Stomach (tissue), 9 donors: ENCODE results near the gene TMEM151B. TPM values are rescaled to one million over a fixed set of nuclear protein-coding genes. Genes with fewer than 3 reads are reported as not detected.

Source experiments
- DNase-seq, 2 donors: peaks; one replicate each; pipeline versions ENCODE4 v3.0.0 to v3.0.0-alpha.2; 2013 to 2019
- H3K27ac ChIP-seq, 5 donors: fragments of 200-600 bp in 4 of 5; sonication (generic) in 4 of 5; one replicate each; pipeline ENCODE4 v1.5.1; 2013 to 2019; ENCODE audit warnings: mild to moderate bottlenecking in 1 of 5, moderate library complexity in 1 of 5
- H3K27me3 ChIP-seq, 3 donors: fragments of 200-600 bp; sonication (generic); one replicate each; pipeline ENCODE4 v1.5.1; 2017 to 2019; ENCODE audit warnings: mixed run types in 1 of 3
- H3K36me3 ChIP-seq, 4 donors: fragments of 200-600 bp; sonication (generic); 1 replicate in 3 of 4; 2 replicates in 1 of 4; pipeline ENCODE4 v1.5.1; 2016 to 2019
- H3K4me1 ChIP-seq, 4 donors: fragments of 200-600 bp; sonication (generic); one replicate each; pipeline ENCODE4 v1.5.1; 2016 to 2019
- H3K4me3 ChIP-seq, 4 donors: fragments of 200-600 bp; sonication (generic) in 3 of 4; one replicate each; pipeline ENCODE4 v1.5.1; 2016 to 2019; ENCODE audit warnings: mild to moderate bottlenecking in 1 of 4
- H3K9me3 ChIP-seq, 4 donors: fragments of 200-600 bp; sonication (generic); one replicate each; pipeline ENCODE4 v1.5.1; 2016 to 2019
- EP300 ChIP-seq: sonication (generic); formaldehyde crosslinking; IDR thresholded peaks from one replicate; pipeline ENCODE4 v1.6.1; 2017; ENCODE audit warnings: antibody characterized with exemption
- POLR2A ChIP-seq, 4 donors: fragments of 450-650 bp; IDR thresholded peaks; one replicate each; pipeline ENCODE4 v1.6.1; 2016; ENCODE audit warnings: antibody characterized with exemption in 4 of 4, control low read depth in 2 of 4, mild to moderate bottlenecking in 1 of 4, moderate library complexity in 1 of 4
- POLR2AphosphoS5 ChIP-seq, 3 donors: sonication (generic); formaldehyde crosslinking; IDR thresholded peaks; one replicate each; pipeline ENCODE4 v1.6.1; 2016; ENCODE audit warnings: antibody characterized with exemption in 3 of 3
- WGBS, 5 donors: extraction: QIAGEN DNeasy Blood & Tissue Kit in 3 of 5; methylation state at CpG; one replicate each; pipeline versions ENCODE4 v1.1.5 to v1.1.7; 2013 to 2018; 5-methylcytosine and 5-hydroxymethylcytosine counted together
- intact Hi-C: fragments of 100-400 bp; cut with DNase I; formaldehyde crosslinking; loops from one replicate; pipeline ENCODE4 v1.15.1; 2023; ENCODE audit warnings: low total_unique reads
- polyA plus RNA-seq, 3 donors: library from polyadenylated mRNA; stranded (reverse); fragments of 200-250 nt; gene quantifications; one replicate each; pipeline ENCODE4 v1.2.3, GENCODE V29; 2013
- total RNA-seq, 5 donors: library from RNA; depleted of rRNA; stranded (reverse); fragments of >200 nt; gene quantifications; one replicate each; pipeline versions ENCODE4 v1.1.0 to v1.2.3, GENCODE V29; 2014 to 2016
- TF ChIP-seq, protein P1 (sequence below), 7 experiments: fragments of 450-650 bp in 4 of 7; fragments of 200-600 bp in 3 of 7; sonication (generic) in 3 of 7; IDR thresholded peaks; one replicate each; pipeline ENCODE4 v1.5.1; 2016 to 2019; ENCODE audit warnings: antibody characterized with exemption in 7 of 7, control low read depth in 2 of 7, mild to moderate bottlenecking in 1 of 7
- donor health status: healthy with polysubstance abuse.
- donor health status: Bipolar disorder and iron deficiency.
- donor health status: healthy.

TMEM151B gene
- total and polyA plus RNA-seq, 8 donors = 0.12 to 0.29 (median 0.23) TPM; not detected in 4

DNA sequence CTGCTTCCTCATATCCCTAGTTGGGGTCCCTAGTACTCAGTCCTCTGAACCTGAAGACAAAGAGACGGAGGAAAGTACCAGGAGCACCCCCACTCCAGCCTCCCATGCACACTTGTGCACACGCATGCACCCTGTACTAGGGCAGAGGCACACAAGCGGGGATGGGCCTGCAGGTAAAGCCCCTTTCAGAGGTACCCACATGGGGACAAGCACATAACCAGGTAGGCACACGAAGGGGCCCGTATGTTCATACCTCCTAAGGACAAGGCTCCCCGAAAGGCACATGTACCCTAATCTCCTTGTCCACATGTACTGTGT, 1.1 kb downstream of the TMEM151B start:
- TF ChIP-seq POLR2AphosphoS5 (IDR thresholded peaks at IDR 0.05) = no peak
- TF ChIP-seq EP300 = no peak
- TF ChIP-seq POLR2A (IDR thresholded peaks at IDR 0.05) = no peak
- TF ChIP-seq, protein P1, sequence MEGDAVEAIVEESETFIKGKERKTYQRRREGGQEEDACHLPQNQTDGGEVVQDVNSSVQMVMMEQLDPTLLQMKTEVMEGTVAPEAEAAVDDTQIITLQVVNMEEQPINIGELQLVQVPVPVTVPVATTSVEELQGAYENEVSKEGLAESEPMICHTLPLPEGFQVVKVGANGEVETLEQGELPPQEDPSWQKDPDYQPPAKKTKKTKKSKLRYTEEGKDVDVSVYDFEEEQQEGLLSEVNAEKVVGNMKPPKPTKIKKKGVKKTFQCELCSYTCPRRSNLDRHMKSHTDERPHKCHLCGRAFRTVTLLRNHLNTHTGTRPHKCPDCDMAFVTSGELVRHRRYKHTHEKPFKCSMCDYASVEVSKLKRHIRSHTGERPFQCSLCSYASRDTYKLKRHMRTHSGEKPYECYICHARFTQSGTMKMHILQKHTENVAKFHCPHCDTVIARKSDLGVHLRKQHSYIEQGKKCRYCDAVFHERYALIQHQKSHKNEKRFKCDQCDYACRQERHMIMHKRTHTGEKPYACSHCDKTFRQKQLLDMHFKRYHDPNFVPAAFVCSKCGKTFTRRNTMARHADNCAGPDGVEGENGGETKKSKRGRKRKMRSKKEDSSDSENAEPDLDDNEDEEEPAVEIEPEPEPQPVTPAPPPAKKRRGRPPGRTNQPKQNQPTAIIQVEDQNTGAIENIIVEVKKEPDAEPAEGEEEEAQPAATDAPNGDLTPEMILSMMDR (IDR thresholded peaks at IDR 0.05) = no peak
- no peaks in the 10 kb centered on the region for H3K9me3 ChIP-seq
- WGBS, 5 donors = 76 to 87% (median 82%) methylated on average over 4 to 6 of the region's 6 CpGs
- peaks cover 18 to 26% (median 22%) of the 10 kb centered on the region in 4 donors for H3K4me1 ChIP-seq
- intact Hi-C loops = no loop called here
- no peaks in the 10 kb centered on the region for H3K36me3 ChIP-seq
- H3K27me3 ChIP-seq = peaks cover 4 to 86% (median 69%) of the 10 kb centered on the region in 3 donors
- peak overlapping the region in 1 of 4 donors; percentile 58 for H3K4me3 ChIP-seq
- H3K27ac ChIP-seq = no peak overlapping the region
- no peak for DNase-seq

DNA sequence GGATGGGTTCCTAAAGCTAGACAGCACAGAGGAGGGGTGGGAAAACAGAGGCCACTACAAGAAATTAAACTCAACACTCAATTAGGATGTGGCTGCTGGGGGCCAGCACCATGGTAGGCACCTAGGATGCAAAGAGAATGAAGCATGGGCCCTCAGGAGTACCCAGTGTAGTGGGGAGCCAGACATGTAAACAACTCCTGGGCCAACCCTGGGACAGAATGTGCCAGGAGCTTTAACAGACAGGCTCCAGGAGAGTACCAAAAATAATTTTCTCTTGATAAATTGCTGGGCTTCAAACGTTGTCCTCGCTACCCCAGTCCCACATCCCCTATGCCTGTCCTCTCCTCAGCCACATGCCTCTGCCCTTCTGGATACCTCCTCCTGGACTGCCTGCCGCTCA, 1.7 kb downstream of the TMEM151B start:
- DNase-seq = no peak
- Histone ChIP-seq H3K27me3 (peaks cover 4 to 91% (median 74%) of the 10 kb centered on the region in 3 donors), H3K36me3 (no peaks in the 10 kb centered on the region), H3K4me1 (peaks cover 19 to 28% (median 25%) of the 10 kb centered on the region in 4 donors), H3K9me3 (no peaks in the 10 kb centered on the region), H3K27ac (no peak overlapping the region), H3K4me3 (no peak overlapping the region)
- TF ChIP-seq POLR2A (IDR thresholded peaks at IDR 0.05) (no peak), POLR2AphosphoS5 (IDR thresholded peaks at IDR 0.05) (no peak), EP300 (no peak)
- TF ChIP-seq, protein P1 (IDR thresholded peaks at IDR 0.05) = no peak
- 49 to 79% (median 58%) methylated on average over 3 of the region's 3 CpGs for WGBS, 5 donors
- intact Hi-C loops = no loop called here

DNA sequence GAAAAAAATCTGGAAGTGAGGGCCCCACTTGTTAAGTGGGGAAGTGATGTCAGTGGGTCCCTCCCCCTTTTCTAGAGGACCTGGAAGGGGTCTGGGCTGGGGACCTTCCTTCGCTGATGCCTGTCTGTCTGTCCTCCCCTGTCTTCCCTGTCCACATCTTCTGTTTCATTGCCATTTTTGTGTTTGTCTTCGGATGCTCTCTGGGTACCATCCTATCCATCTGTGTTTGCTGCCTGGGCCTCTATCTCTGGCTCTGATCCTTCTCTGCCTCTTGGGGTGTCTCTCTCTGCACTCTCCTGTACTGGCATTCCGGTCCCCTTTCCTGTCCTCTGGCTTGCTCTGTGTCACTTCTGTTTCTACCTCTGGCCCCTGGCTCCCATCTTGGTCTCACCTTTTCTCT, 2.3 kb downstream of the TMEM151B start:
- H3K27ac ChIP-seq = no peak overlapping the region
- intact Hi-C loops = no loop called here
- H3K4me1 ChIP-seq = peaks cover 19 to 28% (median 25%) of the 10 kb centered on the region in 4 donors
- TF ChIP-seq EP300 (no peak), POLR2AphosphoS5 (IDR thresholded peaks at IDR 0.05) (no peak), POLR2A (IDR thresholded peaks at IDR 0.05) (no peak)
- TF ChIP-seq, protein P1 (IDR thresholded peaks at IDR 0.05) = no peak
- peaks cover 4 to 97% (median 80%) of the 10 kb centered on the region in 3 donors for H3K27me3 ChIP-seq
- H3K4me3 ChIP-seq = no peak overlapping the region
- H3K36me3 ChIP-seq = no peaks in the 10 kb centered on the region
- no peaks in the 10 kb centered on the region for H3K9me3 ChIP-seq
- DNase-seq = no peak
- WGBS, 5 donors = 81 to 84% (median 83%) methylated on average over 3 of the region's 3 CpGs

DNA sequence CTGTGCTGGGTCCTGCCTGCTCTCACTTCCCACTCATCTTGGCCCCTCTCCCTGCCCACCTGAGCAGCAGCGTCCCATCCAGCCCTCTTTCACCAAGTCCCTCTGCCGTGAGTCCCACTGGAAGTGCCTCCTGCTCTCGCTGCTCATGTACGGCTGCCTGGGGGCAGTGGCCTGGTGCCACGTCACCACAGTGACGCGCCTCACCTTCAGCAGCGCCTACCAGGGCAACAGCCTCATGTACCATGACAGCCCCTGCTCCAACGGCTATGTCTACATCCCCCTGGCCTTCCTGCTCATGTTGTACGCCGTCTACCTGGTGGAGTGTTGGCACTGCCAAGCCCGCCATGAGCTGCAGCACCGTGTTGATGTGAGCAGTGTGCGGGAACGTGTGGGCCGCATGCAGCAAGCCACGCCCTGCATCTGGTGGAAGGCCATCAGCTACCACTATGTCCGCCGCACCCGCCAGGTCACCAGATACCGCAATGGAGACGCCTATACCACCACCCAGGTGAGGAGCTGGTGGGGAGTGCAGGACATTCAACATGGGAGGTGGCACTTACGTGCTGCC, 2.8 kb downstream of the TMEM151B start:
- intact Hi-C loops = no loop called here
- peaks cover 19 to 28% (median 25%) of the 10 kb centered on the region in 4 donors for H3K4me1 ChIP-seq
- H3K36me3 ChIP-seq = no peaks in the 10 kb centered on the region
- H3K27me3 ChIP-seq = peaks cover 4 to 100% (median 85%) of the 10 kb centered on the region in 3 donors
- no peak for DNase-seq
- WGBS, 5 donors = 79 to 87% (median 83%) methylated on average over 20 to 23 of the region's 23 CpGs
- H3K27ac ChIP-seq = no peak overlapping the region
- H3K4me3 ChIP-seq = no peak overlapping the region
- no peaks in the 10 kb centered on the region for H3K9me3 ChIP-seq
- TF ChIP-seq EP300 (no peak), POLR2A (IDR thresholded peaks at IDR 0.05) (no peak), POLR2AphosphoS5 (IDR thresholded peaks at IDR 0.05) (no peak)
- TF ChIP-seq, protein P1 (IDR thresholded peaks at IDR 0.05) = no peak
